Eye (tissue), 1 donor: Measurements from ENCODE around the gene ABCA2.

ENCODE experiments used
- DNase-seq: peaks from one replicate; pipeline ENCODE4 v3.0.0-alpha.2; 2015

ABCA2 gene

DNA sequence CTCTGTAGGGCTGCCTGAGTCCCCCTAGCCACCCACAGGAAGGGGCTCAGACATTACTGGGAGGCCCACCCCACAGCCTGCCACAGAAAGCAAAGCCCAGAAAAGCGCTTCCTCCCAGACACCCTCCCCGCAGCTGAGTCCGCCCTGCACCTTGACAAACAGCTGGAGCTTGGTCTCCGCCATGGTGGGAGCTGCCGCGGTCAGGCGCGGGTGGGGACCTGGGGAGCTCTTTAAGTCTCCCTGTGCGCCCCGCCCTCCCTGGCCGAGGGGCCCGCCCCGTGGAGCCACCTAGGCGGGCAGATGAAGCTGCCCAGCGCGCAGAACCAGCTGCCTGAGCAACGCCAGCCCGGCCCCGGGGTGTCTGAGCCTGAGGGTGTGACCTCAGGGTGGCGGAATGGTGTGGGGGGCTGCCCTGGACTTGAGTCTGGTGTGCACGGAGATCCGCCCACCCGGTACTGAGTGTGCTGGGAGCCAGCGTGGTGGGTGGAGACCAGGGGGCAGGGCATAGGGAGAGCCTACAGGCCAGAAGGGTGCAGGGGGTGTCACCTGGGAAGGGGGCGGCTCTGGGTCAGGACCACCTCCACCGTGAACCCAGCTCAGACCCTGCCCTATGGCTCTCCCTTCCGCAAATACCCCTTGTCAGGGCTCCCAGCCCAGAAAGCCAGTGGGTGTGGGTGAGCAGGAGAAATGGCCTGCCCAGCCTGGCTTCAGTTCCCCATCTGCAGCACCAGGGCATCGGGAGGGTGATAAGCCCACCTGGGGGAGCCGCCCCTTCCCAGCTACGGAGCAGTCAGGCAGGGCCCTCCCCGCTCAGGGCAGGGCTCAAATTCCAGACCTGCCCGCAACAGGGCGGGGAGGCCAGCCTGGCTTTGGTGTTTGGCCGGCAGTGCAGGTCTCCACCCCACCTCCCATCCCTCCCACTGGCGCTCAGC, 31.4 kb downstream of the ABCA2 start, which contains the start of gene CLIC3:
Gene CLIC3, minus strand, starts transcription at position 208 of the 932 bp plus-strand sequence. Its CDS starts 25 bp downstream, at position 183.
- DNase-seq = no peak

DNA sequence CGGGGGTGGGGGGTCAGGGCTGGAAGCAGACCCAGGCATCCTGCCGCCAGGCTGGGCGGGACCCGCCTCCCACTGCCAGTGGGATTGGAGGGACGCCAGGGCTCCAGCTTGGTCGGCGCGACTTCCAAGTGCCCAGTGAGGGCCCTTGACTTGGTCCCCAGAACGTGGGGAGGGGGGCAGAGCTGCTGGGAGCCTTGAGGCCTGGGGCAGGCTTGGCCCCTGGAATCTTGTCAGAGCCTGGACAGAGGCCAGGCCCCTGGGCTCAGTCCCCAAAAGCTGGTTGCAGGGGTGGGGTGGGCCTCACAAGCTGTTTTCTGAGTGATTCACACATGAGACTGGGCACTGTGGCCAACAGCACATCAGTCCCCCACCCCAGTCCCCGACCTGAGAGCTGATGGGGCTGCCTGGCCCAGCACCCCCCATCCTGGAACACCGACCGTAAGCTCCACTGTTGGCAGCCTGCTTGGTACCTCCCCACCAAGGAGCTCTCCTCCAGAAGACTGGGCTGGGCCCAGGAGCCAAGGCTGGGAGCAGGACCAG, 32.2 kb downstream of the ABCA2 start:
- DNase-seq = no peak

DNA sequence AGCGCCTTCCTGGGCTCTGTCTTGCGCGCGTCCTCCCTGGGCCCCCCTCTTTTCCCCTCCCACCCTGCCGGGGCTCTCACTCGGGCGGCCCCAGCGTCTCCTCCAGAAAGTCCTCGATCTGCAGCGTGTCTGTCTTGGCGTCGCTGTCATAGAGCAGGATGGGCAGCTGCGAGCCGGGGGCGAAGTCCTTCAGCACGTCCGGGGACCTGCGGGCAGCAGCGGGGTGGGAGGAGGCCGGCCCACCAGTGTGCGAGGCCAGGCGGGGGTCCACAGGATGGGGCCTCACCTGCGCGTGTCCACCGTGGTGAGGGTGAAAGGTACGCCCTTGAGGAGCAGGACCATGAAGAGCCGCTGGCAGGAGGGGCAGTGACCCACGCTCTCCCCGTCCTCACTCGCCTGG, 32.7 kb downstream of the ABCA2 start:
- no peak for DNase-seq

DNA sequence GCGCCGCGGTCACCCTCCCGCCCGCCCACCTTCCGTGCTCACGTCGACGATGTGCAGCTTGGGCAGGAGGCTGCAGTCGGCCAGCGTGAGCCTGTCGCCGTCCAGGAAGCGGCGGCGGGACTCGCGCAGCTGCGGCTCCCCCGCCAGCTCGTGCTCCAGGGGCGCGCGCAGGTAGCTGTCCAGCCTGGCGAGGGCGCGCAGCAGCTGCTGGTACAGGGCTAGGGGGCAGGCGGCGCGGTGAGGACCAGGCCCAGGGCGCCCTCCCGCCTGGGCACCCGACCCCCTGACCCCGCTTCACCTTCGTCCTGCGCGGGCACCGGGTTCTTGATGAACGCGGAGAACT, 33.2 kb downstream of the ABCA2 start:
- no peak for DNase-seq

DNA sequence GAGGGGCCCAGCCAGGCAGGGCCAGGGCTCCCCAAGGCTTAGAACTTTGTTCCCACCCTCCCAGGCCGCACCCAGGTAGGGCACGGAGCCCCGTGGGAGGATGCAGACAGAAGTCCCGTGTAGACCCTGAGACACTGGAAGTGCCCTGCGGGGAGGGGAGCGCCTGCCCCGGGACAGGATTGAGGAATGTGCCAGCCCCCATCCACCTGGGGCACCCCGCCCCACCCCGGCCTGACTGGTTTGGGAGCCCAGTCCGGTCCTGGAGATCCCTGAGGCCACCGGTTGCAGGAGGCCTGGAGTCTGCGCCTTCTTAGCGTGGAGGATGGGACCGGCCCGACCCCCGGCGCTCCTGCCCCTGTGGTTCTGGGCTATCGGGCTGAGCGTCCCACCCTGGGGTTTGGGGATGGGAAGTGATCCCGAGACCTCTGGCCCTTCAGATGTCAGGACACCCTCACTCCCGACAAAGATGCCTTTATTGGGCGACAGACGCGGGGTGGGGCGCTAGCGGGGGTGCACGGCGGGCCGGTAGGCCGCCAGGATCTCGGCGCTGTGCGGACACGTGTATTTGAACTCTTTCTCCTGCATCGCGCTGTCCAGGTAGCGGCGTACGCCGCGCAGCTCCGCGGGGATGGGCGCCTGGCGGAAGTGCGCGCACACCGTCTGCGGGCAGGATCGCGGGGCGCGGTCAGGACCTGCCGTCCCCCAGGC, 33.7 kb downstream of the ABCA2 start:
- no peak for DNase-seq

DNA sequence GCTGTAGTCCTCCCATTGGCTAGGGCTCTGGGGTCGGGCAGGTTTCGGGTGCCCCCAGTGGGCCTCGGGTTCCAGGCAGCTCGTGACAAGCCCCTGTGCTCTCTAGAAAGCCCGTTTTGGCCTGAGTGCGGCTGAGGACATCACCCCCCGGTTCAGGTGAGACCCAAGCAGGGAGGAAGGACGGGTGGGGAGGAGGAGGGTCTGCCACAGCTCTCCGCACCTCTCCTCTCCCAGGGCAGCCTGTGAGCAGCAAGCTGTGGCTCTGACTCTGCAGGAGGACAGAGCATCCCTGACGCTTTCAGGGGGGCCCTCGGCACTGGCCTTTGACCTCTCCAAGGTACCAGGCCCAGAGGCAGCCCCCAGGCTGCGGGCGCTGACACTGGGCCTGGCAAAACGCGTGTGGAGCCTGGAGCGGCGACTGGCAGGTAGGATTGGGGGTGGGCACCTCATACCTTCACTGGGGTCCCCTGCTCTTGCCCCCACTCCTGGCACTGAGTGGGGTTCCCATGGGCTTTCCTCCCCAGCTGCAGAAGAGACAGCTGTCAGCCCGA, 35.1 kb downstream of the ABCA2 start:
- DNase-seq = no peak

DNA sequence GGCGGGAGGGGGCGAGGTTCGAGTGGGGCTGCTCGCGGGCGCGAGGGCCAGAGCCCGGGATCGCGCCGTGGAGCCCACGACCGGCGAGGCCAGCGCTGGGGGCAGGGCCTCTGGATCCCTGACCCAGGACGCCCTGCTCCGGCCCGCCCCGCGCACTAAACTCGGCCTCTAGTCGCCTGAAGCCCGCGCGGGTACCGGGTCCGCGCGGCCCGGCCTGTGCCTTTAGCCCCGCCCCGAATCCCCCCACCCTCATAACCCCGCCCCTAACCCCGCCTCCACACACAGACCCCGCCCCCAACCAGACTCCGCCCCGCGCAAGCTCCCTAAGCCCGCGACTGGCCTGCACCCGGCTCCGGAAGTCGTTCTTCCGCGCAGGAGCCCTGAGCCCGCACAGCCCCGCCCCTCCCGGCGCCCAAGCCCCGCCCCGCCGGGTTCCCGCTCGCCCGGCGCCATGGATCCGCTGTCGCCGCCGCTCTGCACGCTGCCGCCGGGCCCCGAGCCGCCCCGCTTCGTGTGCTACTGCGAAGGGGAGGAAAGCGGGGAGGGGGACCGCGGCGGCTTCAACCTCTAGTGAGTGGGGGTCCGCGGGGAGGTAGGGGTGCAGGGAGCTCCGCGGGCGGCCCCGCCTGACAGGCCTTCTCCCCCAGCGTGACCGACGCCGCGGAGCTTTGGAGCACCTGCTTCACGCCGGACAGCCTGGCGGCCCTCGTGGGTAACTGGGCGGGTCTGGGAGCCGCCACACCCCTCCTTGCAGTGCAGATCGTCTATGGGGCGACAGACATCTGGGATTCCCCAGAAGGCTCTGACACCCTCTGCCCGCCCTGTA, 35.8 kb downstream of the ABCA2 start, which contains the start of gene PAXX:
Gene PAXX, plus strand, starts transcription at position 430 of the 826 bp plus-strand sequence. Its CDS starts 22 bp downstream, at position 452.
- DNase-seq = peak; percentile 94

DNA sequence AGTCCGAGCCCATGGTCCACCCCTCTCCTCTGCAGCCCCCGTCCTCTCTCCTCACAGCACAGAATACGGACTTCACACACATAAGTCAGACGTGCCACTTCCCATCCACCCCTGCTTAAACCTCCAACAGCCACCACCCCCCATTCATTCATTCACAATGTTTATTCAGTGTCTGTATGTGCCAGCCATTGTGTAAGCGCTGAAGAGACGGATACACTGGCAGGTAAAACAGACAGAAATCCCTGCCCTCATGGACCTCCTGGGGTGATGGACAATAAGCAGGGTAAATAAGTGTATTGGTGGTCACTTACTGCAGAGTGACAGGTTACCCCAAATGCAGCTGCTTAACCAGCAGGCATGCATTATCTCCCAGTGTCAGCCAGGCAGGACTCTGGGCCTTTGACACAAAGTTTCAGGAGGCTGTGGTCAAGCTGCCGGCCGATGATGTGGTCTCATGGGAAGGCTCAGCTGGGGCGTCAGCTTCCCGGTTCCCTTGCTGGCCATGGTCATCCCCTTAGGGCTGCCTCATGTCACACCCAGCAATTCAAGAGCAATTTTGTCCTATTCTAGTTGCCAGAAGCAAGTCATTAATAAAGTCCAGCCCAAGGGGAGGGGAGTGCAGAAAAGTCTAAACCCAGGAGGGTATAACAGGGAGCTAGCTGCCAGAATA, 37.7 kb downstream of the ABCA2 start:
- DNase-seq = no peak

DNA sequence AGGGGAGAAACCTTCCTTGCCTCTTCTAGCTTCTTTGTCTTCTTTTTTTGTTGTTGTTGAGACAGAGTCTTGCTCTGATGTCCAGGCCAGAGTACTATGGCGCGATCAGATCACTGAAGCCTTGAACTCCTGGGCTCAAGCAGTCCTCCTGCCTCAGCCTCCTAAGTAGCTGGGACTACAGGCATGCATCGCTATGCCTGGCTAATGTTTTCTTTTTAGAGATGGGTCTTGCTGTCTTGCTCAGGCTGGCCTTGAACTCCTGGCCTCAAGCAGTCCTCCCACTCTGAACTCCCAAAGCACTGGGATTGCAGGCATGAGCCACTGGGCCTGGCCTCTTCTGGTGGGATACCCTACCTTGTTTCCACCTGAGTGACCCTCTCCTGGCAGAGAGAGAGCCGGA, 39.2 kb downstream of the ABCA2 start:
- DNase-seq = no peak

DNA sequence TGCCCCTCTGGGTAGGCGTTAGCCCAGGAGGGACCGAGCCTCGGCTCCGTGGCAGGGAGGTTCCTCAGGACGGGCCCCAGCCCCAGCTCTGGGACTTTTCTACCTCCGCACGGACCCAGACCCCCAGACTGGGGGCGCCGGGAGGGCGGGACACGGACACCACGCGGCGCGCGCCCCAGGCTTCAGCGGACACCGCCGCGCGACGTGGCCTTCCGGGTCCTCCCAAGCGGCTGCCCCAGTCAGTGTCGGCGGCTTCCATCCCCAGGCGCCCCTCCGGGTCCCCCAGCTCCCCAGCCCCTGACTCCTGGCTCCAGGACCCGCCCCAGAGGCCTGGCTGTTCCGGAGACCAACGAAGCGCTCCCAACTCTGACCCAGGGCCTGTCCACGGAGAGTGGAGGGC, 42.2 kb downstream of the ABCA2 start:
- DNase-seq = no peak

DNA sequence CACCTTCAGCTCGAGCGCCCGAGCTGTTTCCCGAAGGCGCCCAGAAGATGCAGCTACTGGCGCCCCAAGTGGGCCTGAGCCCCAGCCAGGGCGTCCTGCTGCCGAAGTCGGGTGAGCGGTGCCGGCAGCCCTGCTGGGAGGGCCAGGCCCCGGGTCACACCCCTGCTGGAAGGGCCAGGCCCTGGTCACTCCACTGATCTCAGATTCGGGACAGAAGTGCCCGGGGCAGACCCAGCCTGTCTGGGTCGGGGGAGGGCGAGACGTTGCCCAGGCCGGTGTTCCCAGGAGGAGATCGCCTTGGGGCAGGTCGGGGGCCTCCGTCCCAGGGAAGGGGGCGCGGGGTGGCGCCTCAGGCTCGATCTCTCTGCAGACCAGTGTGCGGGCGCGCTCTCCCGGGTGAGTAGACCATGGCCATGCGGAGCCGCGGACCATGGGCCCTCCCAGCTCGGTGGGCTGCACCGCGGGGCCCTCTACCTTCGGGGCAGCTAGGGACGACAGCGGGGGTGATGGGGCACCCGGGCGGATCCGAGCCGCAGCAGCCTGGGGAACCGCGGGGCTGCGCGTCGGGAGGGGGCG, 42.9 kb downstream of the ABCA2 start:
- peak; percentile 34 for DNase-seq

DNA sequence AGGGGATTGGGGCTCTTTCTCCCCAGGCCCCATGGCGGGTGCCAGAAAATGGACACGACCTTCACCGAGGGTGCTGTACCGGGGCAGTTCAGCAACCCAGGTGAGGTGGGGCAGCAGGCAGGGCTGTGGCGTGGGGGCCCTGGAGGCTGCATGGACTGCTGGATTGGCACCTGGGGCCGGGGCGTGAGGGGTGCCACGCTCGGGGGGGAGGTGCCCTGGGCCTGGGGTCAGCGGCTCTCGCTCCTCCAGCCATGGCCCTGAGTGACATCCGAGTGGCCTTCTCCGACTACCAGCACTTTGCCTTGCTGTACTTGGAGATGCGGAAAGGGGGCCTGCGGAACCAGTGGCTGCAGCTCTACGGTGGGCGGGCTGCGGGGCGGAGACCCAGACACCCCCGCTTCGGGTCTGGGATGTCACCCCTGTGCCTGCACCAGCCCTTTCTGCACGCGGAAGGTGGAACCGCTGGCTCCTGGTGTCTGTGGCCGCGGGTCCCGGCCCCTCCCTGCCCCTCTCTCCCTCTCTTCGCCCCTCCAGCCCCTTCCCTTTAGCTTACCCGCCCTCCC, 43.5 kb downstream of the ABCA2 start:
- DNase-seq = no peak

DNA sequence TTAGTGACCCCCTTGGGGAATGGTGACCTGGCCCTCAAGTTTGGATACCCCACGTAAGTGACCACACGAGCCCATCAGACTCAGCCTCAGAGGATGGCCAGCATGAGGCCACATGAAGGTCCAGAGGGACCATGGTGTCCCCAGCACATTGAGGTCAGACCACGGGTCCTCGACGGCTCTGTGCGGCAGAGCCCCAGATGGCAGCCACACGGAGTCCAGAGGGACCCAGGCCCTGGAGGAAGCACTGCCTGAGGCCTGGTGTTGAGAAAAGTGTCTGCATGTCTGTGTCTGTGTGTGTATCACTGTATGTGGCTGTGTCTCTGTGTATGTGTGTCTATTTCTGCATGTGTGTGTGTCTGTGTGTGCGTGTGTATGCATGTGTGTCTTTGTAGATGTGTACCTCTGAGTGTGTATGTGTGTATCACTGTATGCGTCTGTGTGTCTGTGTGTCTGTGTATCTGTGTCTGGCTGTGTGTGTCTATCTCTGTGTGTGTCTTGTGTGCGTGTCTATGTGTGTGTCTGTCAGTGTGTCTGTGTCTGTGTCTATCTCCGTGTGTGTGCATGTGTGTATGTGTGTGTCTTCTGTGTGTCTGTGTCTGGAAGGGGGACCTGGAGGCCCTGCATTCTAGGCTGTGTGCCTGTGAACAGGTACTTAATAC, 44.3 kb downstream of the ABCA2 start:
- no peak for DNase-seq

DNA sequence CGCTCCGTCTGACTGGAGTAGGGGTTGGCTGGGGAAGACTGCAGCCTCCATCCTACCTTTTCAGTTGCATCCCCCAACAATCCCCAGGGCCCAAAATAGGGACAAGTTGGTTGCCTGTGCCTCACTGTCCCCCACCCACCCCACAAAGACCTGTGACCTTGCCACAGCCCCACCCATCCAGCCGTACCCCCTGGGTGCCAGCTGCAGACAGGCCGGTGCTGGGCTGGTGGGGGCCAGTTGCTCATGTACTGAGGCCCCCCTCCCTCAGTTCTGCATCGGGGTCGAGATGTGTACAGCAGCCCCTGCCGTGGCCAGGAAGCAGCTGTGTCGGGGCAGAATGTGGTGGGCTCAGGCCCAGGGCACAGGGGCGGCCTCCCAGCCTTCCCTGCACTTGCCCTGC, 44.9 kb downstream of the ABCA2 start:
- DNase-seq = no peak

DNA sequence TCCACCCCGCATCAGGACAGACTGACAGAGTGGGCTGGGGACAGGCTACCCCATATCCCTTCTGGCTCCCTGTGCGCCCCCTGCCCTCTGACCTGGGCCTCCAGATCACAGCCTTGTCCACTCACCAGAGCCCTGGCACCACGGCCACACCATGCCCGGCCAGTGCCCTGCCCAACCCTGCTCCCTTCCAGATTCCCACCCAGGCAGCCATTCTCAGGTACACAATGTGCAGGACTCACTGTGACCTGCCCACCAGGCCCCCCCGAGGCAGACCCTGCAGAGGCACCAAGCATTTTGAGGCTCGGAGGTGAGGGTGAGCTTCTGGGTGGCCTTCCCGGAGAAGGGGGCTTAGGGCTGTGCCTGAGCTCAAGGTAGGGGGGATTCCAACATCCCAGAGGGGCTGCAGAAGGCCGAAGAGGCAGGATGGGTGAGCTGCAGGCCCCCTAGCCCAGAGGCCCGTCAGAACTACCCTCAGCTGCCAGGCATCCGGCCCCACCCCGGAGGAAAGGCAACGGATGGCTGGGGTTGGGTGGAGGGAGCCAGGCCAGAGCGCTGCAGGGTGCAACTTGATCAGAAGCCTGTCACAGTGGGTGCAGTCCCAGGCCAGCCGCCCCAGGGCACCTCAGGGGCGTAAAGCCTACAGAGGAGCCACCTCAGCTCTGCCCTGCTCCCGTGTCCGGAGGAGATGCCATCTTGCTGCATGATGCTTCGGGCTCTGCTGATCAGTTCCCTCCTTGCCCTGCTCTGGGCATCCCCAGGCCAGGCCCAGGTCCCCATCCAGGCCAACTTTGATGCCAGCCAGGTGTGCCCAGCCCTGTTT, 45.6 kb downstream of the ABCA2 start, which contains the start of gene LCNL1:
Gene LCNL1, plus strand, starts transcription at position 762 of the 820 bp plus-strand sequence. CDS start 594 bp downstream, outside the sequence.
- DNase-seq = no peak

DNA sequence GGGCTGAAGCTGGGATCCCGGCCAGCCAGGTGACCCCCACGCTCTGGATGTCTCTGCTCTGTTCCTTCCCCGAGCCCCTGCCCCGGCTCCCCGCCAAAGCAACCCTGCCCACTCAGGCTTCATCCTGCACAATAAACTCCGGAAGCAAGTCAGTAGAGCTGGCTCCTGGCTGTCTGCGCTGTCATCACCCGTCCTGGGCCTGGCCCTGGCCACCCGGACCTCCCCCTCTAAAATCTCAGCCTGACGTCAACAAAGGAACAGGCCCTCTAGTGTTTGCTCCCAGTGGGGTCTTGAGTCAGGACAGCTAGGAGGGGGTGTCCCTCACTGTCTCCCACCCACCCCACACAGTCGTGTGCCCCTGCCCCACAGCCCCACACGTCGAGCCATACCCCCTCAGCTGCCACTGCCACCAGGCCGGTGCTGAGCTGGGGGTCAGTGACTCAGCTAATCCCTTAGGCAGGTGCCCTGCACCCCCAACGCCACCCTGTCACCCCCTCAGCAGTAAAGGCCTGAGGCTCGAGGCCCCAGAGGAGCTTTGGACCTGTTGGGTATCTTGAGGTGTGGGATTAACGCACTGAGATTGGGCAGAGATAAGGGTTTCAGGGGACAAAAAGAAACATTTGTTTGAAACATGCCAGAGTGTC, 46.3 kb downstream of the ABCA2 start:
- no peak for DNase-seq

DNA sequence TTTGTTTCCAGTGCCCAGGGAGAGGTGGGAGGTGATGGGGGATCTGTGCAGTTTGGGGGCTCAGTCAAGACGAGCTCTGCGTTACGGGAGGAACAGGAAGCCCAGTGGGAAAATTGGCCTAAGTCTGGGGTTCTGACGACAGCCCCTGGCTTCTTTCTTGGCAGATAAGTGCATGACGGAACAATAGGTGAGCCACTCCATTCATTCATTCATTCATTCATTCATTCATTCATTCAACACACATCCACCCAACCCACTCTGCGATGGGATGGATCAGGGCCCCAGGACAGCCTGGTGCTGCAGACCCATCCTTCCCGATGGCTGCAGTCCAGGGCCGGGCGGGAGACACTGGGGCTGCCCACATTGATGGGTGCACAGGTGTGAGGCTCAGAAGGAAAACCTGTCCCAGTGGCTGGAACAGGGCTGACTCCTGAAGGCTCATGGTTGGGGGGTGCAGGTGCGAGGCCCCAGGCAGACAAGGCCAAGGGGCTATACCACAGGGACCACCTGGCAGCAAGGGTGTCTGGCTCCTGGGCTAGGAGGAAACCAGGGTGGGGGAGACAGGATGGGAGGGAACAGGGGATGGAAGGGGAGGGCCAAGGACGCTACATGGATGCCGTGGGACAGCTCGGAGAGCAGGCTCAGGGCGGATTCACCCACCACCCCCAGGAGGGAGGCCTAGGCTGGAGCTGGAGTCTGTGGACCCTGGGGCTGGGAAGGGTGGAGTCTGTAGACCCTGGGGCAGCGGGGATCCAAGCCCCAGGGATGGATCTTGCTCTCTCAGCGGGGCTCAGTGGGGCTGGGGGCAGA, 47.2 kb downstream of the ABCA2 start:
- no peak for DNase-seq
